Transverse colon (tissue), 4 donors: ENCODE measurements around the gene WNT2B. TPM values are rescaled to one million over a fixed set of nuclear protein-coding genes. Genes with fewer than 3 reads are reported as not detected.

Experiments used
- DNase-seq: peaks from one replicate; pipeline ENCODE4 v3.0.0-alpha.2; 2019
- H3K27ac ChIP-seq, 4 donors: fragments of 200-600 bp; sonication (generic); 2 replicates each; pipeline ENCODE4 v1.5.1; 2016 to 2018; ENCODE audit warnings: inconsistent platforms in 4 of 4
- H3K27me3 ChIP-seq: fragments of 200-600 bp; sonication (generic); 2 replicates; pipeline ENCODE4 v1.5.1; 2017; ENCODE audit warnings: inconsistent platforms
- H3K36me3 ChIP-seq, 4 donors: fragments of 200-600 bp; sonication (generic); 2 replicates each; pipeline ENCODE4 v1.5.1; 2017 to 2019; ENCODE audit warnings: inconsistent platforms in 4 of 4
- H3K4me1 ChIP-seq, 4 donors: fragments of 200-600 bp; sonication (generic); 2 replicates each; pipeline ENCODE4 v1.5.1; 2017 to 2020; ENCODE audit warnings: inconsistent platforms in 4 of 4
- H3K4me3 ChIP-seq, 4 donors: fragments of 200-600 bp; sonication (generic); 1 replicate in 1 of 4; 2 replicates in 3 of 4; pipeline versions ENCODE4 v1.5.1 to v1.6.1; 2017 to 2019; ENCODE audit warnings: inconsistent platforms in 4 of 4
- H3K9me3 ChIP-seq, 2 donors: fragments of 200-600 bp; sonication (generic); 2 replicates each; pipeline ENCODE4 v1.5.1; 2017 to 2019; ENCODE audit warnings: inconsistent platforms in 2 of 2
- EP300 ChIP-seq: sonication (generic); formaldehyde crosslinking; IDR thresholded peaks from one replicate; pipeline ENCODE4 v1.6.1; 2017; ENCODE audit warnings: antibody characterized with exemption, low read depth
- POLR2A ChIP-seq: fragments of 450-650 bp; IDR thresholded peaks from one replicate; pipeline ENCODE4 v1.6.1; 2016; ENCODE audit warnings: antibody characterized with exemption, mild to moderate bottlenecking, moderate library complexity
- POLR2AphosphoS5 ChIP-seq, 3 donors: sonication (generic); formaldehyde crosslinking; IDR thresholded peaks; one replicate each; pipeline ENCODE4 v1.6.1; 2016; ENCODE audit warnings: antibody characterized with exemption in 3 of 3
- WGBS, 2 donors: methylation state at CpG; one replicate each; pipeline ENCODE4 v1.1.5; 2018; ENCODE audit warnings: low coverage in 1 of 2; 5-methylcytosine and 5-hydroxymethylcytosine counted together
- in situ Hi-C, 4 donors: fragments of 200-750 bp; cut with MboI; loops; one replicate each; pipeline versions ENCODE4 v1.15.0 to v1.15.1; 2017; ENCODE audit warnings: low sequenced_read_pairs in 3 of 4, low pct_ligation_motif_present in 1 of 4, low pct_unique_long_range_greater_than_20kb in 1 of 4
- intact Hi-C: fragments of 100-400 bp; cut with DNase I; formaldehyde crosslinking; loops from one replicate; pipeline ENCODE4 v1.15.1; 2023; ENCODE audit warnings: low total_unique reads
- total RNA-seq, 4 donors: library from RNA; depleted of rRNA; stranded (reverse); fragments of >200 nt; gene quantifications; one replicate each; pipeline ENCODE4 v1.1.0, GENCODE V29; 2016
- TF ChIP-seq, protein P1 (sequence below), 5 experiments: fragments of 200-600 bp in 3 of 5; fragments of 450-650 bp in 2 of 5; sonication (generic) in 3 of 5; IDR thresholded peaks; 1 replicate in 2 of 5; 2 replicates in 3 of 5; pipeline ENCODE4 v1.5.1; 2016 to 2017; ENCODE audit warnings: antibody characterized with exemption in 5 of 5, inconsistent platforms in 3 of 5, mild to moderate bottlenecking in 2 of 5, moderate library complexity in 1 of 5

WNT2B gene
- total RNA-seq, 4 donors from 2014 or later, result 7.9 to 17.3 (median 10.0) TPM

DNA sequence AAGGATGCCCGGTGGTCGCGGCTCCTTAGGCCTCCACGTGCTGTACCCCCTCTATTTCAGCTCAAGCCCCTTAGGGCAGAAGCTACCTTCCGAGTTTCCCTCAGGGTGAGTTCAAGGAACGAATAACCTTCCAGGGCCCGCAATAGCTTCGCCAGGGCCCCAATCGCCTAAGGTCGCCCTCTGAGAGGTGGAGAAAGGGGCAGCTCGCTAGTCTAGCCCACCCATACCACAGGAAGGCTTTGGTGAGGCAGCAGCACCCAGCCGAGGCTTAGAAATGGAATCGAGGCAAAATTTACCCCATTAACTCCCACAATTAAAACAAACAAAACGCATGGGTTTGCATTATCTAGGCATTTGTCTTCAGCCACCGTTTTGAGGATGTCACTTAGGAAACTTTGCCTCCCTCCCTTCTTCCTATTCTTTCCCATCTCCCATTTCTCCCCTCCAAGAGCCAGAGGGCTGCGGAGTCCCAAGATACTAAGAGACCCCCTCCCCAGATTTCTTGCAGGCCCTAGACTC, 954 bp downstream of the WNT2B start:
- 77% methylated on average over 16 of the region's 16 CpGs; no CpG with 5 or more reads in 1 of the 2 donors for WGBS, 2 donors
- intact Hi-C loops (no loop called here), in situ Hi-C loops (loop anchor here in 2 of 4 donors (10.0 to 25.0 kb wide), 2 partner anchors 103 to 105 kb away; partner anchors contain the start of genes CAPZA1 (in 2 of the 2) and ST7L (in 2 of the 2))
- H3K9me3 ChIP-seq, result no peaks in the 10 kb centered on the region
- H3K4me1 ChIP-seq, result peaks cover 10 to 19% (median 17%) of the 10 kb centered on the region in 4 donors
- DNase-seq, result no peak
- H3K27me3 ChIP-seq, result peaks cover 34% of the 10 kb centered on the region
- H3K4me3 ChIP-seq, result peak overlapping the region in 3 of 4 donors; percentile 40 to 64 (median 55)
- H3K36me3 ChIP-seq, result no peaks in the 10 kb centered on the region
- TF ChIP-seq, protein P1, sequence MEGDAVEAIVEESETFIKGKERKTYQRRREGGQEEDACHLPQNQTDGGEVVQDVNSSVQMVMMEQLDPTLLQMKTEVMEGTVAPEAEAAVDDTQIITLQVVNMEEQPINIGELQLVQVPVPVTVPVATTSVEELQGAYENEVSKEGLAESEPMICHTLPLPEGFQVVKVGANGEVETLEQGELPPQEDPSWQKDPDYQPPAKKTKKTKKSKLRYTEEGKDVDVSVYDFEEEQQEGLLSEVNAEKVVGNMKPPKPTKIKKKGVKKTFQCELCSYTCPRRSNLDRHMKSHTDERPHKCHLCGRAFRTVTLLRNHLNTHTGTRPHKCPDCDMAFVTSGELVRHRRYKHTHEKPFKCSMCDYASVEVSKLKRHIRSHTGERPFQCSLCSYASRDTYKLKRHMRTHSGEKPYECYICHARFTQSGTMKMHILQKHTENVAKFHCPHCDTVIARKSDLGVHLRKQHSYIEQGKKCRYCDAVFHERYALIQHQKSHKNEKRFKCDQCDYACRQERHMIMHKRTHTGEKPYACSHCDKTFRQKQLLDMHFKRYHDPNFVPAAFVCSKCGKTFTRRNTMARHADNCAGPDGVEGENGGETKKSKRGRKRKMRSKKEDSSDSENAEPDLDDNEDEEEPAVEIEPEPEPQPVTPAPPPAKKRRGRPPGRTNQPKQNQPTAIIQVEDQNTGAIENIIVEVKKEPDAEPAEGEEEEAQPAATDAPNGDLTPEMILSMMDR (IDR thresholded peaks at IDR 0.05), result no peak
- TF ChIP-seq EP300, result no peak
- no peak for TF ChIP-seq POLR2AphosphoS5 (IDR thresholded peaks at IDR 0.05)
- no peak for TF ChIP-seq POLR2A
- peak overlapping the region; percentile 54 to 64 (median 57) for H3K27ac ChIP-seq

DNA sequence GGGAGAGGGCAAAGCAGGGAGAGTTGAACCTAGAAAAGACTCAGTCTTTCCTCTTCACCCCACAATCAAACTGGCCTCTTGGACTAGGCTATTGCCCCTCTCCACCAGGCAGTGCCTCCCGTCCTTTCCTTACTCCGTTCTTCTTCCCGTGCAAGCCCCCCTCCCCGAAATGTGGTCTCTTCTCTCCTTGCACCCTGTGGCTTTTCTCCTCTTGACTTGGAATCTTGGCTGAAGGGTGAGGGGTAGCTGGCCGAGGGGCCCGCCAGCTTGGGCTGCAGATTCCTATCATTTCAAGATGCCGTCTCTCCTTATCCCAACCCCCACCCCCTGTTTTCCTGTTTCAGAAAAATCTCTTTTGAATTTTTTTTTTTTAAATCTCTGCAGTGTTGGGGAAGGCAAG, 1.6 kb downstream of the WNT2B start:
- Histone ChIP-seq H3K9me3 (no peaks in the 10 kb centered on the region), H3K27ac (peak overlapping the region in 2 of 4 donors; percentile 59 to 64), H3K4me1 (peaks cover 10 to 23% (median 19%) of the 10 kb centered on the region in 4 donors), H3K27me3 (peaks cover 34% of the 10 kb centered on the region), H3K36me3 (no peaks in the 10 kb centered on the region), H3K4me3 (peak overlapping the region in 1 of 4 donors; percentile 64)
- in situ Hi-C loops, result loop anchor here in 1 of 4 donors (25.0 kb wide), 1 partner anchor 102 kb away; the partner anchor contains the start of genes CAPZA1 and ST7L
- no peak for DNase-seq
- intact Hi-C loops, result no loop called here
- no peak for TF ChIP-seq POLR2A
- no peak for TF ChIP-seq EP300
- TF ChIP-seq POLR2AphosphoS5 (IDR thresholded peaks at IDR 0.05), result no peak
- TF ChIP-seq, protein P1 (IDR thresholded peaks at IDR 0.05), result no peak
- WGBS, 2 donors, result 72 to 73% methylated on average over 7 of the region's 7 CpGs

DNA sequence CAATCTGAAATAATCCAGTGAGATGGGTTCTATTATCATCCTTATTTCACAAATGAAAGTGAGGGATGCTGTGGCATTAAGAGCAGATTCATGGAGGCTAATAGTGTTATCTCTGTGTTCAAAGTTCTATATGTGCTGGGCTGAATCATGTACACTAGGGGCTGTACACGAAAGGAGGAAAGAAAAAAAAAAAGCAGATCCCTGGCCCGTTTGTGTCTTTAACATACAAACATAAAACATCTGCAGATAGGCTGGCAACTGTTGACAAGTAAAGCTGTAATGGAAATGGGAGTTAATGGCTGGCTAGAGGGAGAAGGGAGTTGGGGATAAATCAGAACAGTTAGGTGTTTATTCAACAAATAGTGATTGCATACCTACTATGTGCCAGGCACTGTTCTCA, 3.1 kb downstream of the WNT2B start:
- H3K4me3 ChIP-seq, result no peak overlapping the region
- H3K9me3 ChIP-seq, result no peaks in the 10 kb centered on the region
- 33 to 36% methylated on average over 2 of the region's 2 CpGs for WGBS, 2 donors
- no peaks in the 10 kb centered on the region for H3K36me3 ChIP-seq
- intact Hi-C loops, result no loop called here
- TF ChIP-seq POLR2A (no peak), POLR2AphosphoS5 (IDR thresholded peaks at IDR 0.05) (no peak), EP300 (no peak)
- TF ChIP-seq, protein P1 (IDR thresholded peaks at IDR 0.05), result no peak
- H3K27ac ChIP-seq, result peak overlapping the region; percentile 7 to 64 (median 48)
- in situ Hi-C loops, result loop anchor here in 1 of 4 donors (25.0 kb wide), 1 partner anchor 100 kb away; the partner anchor contains the start of genes CAPZA1 and ST7L
- peaks cover 10 to 27% (median 21%) of the 10 kb centered on the region in 4 donors for H3K4me1 ChIP-seq
- H3K27me3 ChIP-seq, result peaks cover 34% of the 10 kb centered on the region
- DNase-seq, result no peak

DNA sequence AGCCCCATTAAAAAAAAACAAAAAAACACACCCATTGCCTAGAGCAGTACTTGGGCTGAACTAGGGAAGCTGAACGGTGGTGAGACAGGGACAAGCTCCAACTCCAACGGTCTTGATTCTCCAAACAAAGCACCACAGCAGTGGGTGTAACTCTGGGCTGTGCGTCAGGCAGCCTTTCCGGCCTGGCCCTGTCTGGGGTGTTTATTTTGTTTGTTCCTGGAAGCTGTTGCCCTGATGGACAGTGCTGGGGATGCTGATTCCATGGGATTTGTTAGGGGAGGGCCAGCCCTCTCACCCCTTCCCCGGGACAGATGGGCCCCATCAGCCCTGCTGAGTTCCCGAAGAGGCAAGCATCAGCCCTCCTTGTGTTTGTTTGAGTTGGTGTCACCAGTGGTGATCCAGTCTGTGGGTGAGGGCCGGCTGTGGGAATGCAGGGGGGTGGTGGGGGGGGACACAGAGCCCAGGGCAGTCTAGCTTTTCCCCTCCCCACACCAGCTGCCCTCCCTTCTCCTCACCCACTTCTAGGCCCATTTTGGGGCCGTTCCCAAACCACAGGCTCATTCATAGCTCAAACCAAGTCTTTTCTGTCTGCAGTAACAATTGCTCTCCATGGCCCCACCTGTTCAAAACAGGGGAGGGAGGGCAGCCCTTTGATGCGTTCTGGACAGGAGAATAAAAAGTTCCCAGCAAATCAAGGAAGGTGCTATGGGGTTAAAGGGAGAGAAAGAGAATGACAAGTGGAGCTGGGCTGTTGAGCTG, 4.5 kb downstream of the WNT2B start:
- peak; percentile 33 for DNase-seq
- Histone ChIP-seq H3K4me3 (no peak overlapping the region), H3K4me1 (peaks cover 2 to 19% (median 14%) of the 10 kb centered on the region in 4 donors), H3K9me3 (no peaks in the 10 kb centered on the region), H3K27ac (peak overlapping the region; percentile 15 to 60 (median 36)), H3K36me3 (no peaks in the 10 kb centered on the region), H3K27me3 (peaks cover 22% of the 10 kb centered on the region)
- 48 to 67% methylated on average over 7 to 9 of the region's 9 CpGs for WGBS, 2 donors
- intact Hi-C loops (no loop called here), in situ Hi-C loops (loop anchor here in 1 of 4 donors (25.0 kb wide), 1 partner anchor 99 kb away; the partner anchor contains the start of genes CAPZA1 and ST7L)
- TF ChIP-seq, protein P1 (IDR thresholded peaks at IDR 0.05), result no peak
- peak; percentile 12 to 47 (median 17) for TF ChIP-seq POLR2AphosphoS5 (IDR thresholded peaks at IDR 0.05)
